ENCODE measurements around the gene TXNDC2.
"Not testable (repeated sequence)": the region's sequence is repeated elsewhere in the genome, so short reads cannot be mapped to it uniquely, and the experiment has no call there.

TXNDC2 gene

GRCh38 chr18:9885170-9886004 is at the start of gene TXNDC2:
TXNDC2 (plus strand) TSS chr18:9885973; CDS start chr18:9886681, 708 bp downstream.
- no peak for DNase-seq

- DNase-seq: peak; percentile 20
Measured at GRCh38 chr18:9838144-9838877, 47.5 kb upstream of the TXNDC2 start.

- no peak for DNase-seq
Measured at GRCh38 chr18:9839211-9839610, 46.6 kb upstream of the TXNDC2 start.

- DNase-seq: no peak
Measured at GRCh38 chr18:9839853-9840252, 45.9 kb upstream of the TXNDC2 start.

- no peak for DNase-seq
Measured at GRCh38 chr18:9841752-9842151, 44.0 kb upstream of the TXNDC2 start.

- DNase-seq: no peak
Measured at GRCh38 chr18:9842448-9842847, 43.3 kb upstream of the TXNDC2 start.

- no peak for DNase-seq
Measured at GRCh38 chr18:9845256-9845655, 40.5 kb upstream of the TXNDC2 start.

GRCh38 chr18:9846162-9846925 is 39.4 kb upstream of the TXNDC2 start:
- no peak for DNase-seq

GRCh38 chr18:9848170-9848879 is 37.4 kb upstream of the TXNDC2 start:
- no peak for DNase-seq

GRCh38 chr18:9849407-9850283 is 36.1 kb upstream of the TXNDC2 start:
- DNase-seq: no peak

- no peak for DNase-seq
Measured at GRCh38 chr18:9850309-9850708, 35.5 kb upstream of the TXNDC2 start.

GRCh38 chr18:9851511-9851910 is 34.3 kb upstream of the TXNDC2 start:
- DNase-seq: no peak

- no peak for DNase-seq
Measured at GRCh38 chr18:9852266-9853081, 33.3 kb upstream of the TXNDC2 start.

GRCh38 chr18:9854801-9855676 is 30.7 kb upstream of the TXNDC2 start:
- DNase-seq: no peak

GRCh38 chr18:9855681-9856080 is 30.1 kb upstream of the TXNDC2 start:
- DNase-seq: no peak

GRCh38 chr18:9856092-9856491 is 29.7 kb upstream of the TXNDC2 start:
- no peak for DNase-seq

- not testable (repeated sequence) for DNase-seq
Measured at GRCh38 chr18:9857479-9857998, 28.2 kb upstream of the TXNDC2 start.

- DNase-seq: no peak
Measured at GRCh38 chr18:9858642-9859041, 27.1 kb upstream of the TXNDC2 start.

GRCh38 chr18:9859232-9859631 is 26.5 kb upstream of the TXNDC2 start:
- no peak for DNase-seq

GRCh38 chr18:9860682-9861081 is 25.1 kb upstream of the TXNDC2 start:
- peak; percentile 3 for DNase-seq
